Erythroblast (primary cell): Measurements from ENCODE around the gene DCUN1D3.

Source experiments
- GATA1 ChIP-seq: IDR thresholded peaks from 2 replicates; pipeline ENCODE4 v1.6.1; 2011; ENCODE audit warnings: low read depth, mild to moderate bottlenecking, control low read depth, low read length, moderate library complexity
- POLR2A ChIP-seq: IDR thresholded peaks from 2 replicates; pipeline ENCODE4 v1.6.1; 2011; ENCODE audit warnings: mild to moderate bottlenecking, low read length

DNA sequence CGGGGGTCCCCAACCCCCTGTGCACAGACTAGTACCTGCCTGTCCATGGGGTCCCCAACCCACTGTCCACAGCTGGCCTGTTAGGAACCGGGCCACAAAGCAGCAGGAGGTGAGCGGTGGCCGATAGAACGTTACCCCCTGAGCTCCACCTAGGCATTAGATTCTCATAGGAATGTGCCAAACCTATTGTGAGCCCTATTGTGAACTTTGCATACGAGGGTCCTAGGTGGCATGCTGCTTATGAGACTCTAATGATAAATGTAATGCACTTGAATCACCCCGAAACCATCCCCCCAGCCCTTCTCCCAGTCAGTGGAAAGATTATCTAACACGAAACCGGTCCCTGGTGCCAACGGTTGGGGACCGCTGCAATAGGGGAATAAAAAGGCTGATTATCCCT, 92.3 kb downstream of the DCUN1D3 start:
- no peak for TF ChIP-seq POLR2A
- no peak for TF ChIP-seq GATA1
